Measurements from ENCODE around the gene ZBTB38. TPM values are rescaled to one million over a fixed set of nuclear protein-coding genes. Genes with fewer than 3 reads are reported as not detected.

The ZBTB38 gene
- total RNA-seq, 1 donor from 2014 or later, result 89.6 TPM

GRCh38 chr3:141355242-141355641 is 13.1 kb upstream of the ZBTB38 start:
- DNase-seq (no peak), ATAC-seq (ENCODE audit: poor library complexity) (no peak)
- intact Hi-C loops (cut with DNase I), result no loop called here

GRCh38 chr3:141356046-141356445 is 12.3 kb upstream of the ZBTB38 start:
- DNase-seq, result no peak
- no peak for ATAC-seq (ENCODE audit: poor library complexity)
- intact Hi-C loops (cut with DNase I), result no loop called here

DNA sequence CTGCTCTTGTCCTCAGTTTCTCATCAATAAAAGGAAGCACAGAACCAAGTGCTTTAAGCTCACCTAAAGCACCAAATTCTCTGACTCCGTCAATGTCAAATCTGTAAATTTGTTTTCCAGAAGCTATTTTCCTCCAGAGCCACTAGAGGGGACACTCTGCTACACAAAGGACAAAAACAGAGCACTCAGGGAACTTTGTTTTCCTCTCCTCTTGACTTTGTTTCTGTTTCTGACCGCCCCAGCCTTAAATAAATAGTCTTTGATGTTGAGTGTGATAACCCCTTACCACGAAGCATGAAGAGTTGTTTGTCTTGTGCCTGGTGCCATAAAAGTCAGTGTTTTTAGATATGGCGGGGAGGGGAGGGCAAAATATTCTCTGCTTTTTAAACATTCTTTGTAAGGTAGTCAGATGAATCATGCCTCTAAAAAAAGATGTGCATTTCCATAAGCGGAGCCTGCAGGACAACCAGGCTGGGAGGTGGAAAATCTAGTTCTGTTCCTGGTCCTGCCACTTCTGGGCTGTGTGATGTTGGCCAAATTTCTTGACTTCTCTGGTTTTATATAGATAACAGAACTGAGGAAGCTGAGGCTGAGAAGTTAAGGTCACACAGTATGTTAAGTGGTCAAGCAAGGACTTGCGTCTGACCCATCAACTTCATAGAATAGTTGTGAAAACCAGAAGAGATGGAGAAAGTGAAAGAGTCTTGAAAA is 7.3 kb upstream of the ZBTB38 start:
- ATAC-seq (ENCODE audit: poor library complexity) (peak; percentile 90), DNase-seq (no peak)
- intact Hi-C loops (cut with DNase I), result loop anchor here (10.0 kb wide), 1 partner anchor 46 kb away; no protein-coding TSS in a partner anchor

GRCh38 chr3:141362736-141363135 is 5.6 kb upstream of the ZBTB38 start:
- intact Hi-C loops (cut with DNase I), result loop anchor here (10.0 kb wide), 1 partner anchor 48 kb away; no protein-coding TSS in a partner anchor
- ATAC-seq (ENCODE audit: poor library complexity) (no peak), DNase-seq (no peak)

DNA sequence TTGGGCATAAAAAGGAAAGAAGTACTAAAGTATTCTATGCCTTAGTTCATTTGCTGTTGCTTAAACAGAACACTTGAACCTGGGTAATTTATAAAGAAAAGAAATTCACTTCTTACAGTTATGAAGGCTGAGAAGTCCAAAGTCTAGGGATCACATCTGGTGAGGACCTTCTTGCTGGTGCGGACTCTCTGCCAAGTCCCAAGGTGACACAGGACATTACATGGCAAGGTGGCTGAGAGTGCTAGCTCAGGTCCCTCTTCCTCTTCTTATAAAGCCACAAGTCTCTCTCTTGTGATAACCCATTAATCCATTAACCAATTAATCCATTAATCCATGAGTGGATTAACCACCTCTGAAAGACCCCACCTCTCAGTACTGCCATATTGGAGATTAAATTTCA is 3.1 kb upstream of the ZBTB38 start:
- DNase-seq (no peak), ATAC-seq (ENCODE audit: poor library complexity) (no peak)
- intact Hi-C loops (cut with DNase I), result loop anchor here (5.0 to 10.0 kb wide), 2 partner anchors 42 to 50 kb away; no protein-coding TSS in a partner anchor

- intact Hi-C loops (cut with DNase I), result loop anchor here (5.0 to 10.0 kb wide), 2 partner anchors 41 to 52 kb away; no protein-coding TSS in a partner anchor
- ATAC-seq (ENCODE audit: poor library complexity), result peak; percentile 11
- DNase-seq, result no peak
Measured at GRCh38 chr3:141366285-141367037, 1.8 kb upstream of the ZBTB38 start.

DNA sequence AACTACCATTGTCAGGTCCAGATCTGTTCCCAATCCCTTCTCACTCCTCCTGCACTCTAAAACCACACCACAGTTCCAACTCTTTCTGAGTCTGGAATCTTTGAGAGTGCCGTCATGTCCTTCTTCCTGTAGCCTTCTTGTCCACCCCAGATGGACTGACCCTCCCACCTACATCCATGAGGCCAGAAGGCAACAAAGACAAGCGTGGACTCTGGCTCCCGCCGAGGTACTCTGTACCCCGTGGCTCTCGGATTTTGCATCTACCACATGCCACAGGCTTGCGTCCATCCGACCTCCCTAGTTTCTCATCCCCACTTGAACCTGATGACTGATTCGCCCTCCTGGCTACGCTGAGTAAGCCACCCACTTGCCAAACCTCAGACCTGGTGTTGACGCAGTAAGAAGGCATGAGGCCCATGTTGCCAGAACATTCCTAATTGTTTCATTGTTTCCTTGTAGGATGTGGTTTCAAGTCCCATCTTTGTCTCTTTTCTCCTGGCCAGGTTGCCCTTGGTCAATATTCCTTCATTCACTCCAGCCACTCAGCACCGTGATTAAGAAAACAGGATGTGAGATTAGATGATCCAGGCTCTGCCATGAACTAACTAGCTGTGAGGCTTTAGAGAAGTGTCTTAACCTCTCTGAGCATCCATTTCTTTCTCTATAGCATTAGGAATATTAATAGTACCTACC is 1.1 kb upstream of the ZBTB38 start:
- DNase-seq (no peak), ATAC-seq (ENCODE audit: poor library complexity) (no peak)
- intact Hi-C loops (cut with DNase I), result loop anchor here (5.0 to 10.0 kb wide), 2 partner anchors 40 to 52 kb away; no protein-coding TSS in a partner anchor

GRCh38 chr3:141368925-141369794 is 856 bp downstream of the ZBTB38 start:
- DNase-seq (no peak), ATAC-seq (ENCODE audit: poor library complexity) (no peak)

DNA sequence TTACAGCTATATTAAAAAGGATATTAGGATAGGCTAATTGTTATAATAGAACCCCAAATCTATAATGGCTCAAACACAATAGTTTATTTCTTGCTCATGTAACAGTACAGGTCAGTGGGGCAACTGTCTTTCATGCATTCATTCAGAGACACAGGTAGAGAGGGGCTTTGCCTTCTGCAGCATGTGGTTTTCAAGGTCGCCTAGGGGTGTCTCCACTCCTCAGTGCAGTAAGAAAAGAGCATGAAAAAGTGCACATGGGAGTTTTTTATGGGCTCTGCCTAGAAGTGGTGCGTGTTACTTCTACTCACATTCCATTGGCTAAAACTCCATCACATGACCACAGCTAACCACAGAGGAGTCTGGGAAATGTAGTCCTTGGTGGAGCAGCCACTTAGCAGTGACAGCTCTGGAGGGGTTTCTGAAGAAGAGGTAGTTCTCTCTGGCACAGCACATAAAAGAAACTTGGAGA is 1.8 kb downstream of the ZBTB38 start:
- no peak for DNase-seq
- peak; percentile 74 for ATAC-seq (ENCODE audit: poor library complexity)
- intact Hi-C loops (cut with DNase I), result no loop called here

More at GRCh38 chr3:141368925-141369794, 856 bp downstream of the ZBTB38 start:
- intact Hi-C loops (cut with DNase I), result loop anchor here (5.0 to 10.0 kb wide), 2 partner anchors 38 to 54 kb away; no protein-coding TSS in a partner anchor

- DNase-seq, result no peak
- ATAC-seq (ENCODE audit: poor library complexity), result no peak
- intact Hi-C loops (cut with DNase I), result no loop called here
Measured at GRCh38 chr3:141371882-141372281, 3.6 kb downstream of the ZBTB38 start.

DNA sequence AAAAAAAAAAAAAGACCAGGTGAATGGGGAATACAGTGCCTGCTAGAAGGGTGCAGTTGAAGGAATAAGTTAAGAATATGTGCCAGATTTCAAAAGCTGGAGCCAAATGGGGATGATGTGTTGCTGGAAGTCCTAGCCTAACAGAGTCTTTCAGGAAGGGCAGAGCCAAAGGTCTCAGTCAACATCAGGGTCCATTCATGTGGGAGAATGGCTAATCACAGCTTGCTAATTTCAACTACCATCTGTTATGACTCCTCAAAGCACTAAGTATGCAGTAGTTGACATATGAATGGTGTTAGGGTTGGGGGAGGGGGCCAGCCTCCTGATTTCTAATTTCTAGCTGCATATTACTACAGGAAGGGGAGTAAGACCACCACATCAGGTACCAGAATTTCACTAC is 4.4 kb downstream of the ZBTB38 start:
- ATAC-seq (ENCODE audit: poor library complexity) (no peak), DNase-seq (no peak)
- intact Hi-C loops (cut with DNase I), result no loop called here

DNA sequence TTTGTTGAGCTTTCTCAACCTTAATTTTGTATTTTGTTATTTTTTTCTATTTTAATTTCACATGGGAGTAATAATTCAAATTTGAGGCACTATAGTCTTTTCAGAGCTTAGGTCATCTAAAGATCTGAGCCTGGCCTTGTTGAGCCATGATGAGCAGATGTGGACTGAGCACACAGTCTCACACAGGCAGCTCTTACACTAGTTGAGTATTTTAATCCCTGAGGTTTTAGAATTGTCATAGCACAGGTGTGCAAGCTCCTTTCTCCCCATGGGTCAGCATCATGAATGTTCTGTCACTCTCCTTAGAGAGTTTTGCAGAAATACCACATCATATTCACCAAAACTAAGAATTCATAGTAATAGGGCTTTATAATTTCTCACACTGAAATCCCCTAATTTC is 4.9 kb downstream of the ZBTB38 start:
- DNase-seq (no peak), ATAC-seq (ENCODE audit: poor library complexity) (no peak)
- intact Hi-C loops (cut with DNase I), result no loop called here

- intact Hi-C loops (cut with DNase I), result no loop called here
Measured at GRCh38 chr3:141373768-141374526, 5.6 kb downstream of the ZBTB38 start.

DNA sequence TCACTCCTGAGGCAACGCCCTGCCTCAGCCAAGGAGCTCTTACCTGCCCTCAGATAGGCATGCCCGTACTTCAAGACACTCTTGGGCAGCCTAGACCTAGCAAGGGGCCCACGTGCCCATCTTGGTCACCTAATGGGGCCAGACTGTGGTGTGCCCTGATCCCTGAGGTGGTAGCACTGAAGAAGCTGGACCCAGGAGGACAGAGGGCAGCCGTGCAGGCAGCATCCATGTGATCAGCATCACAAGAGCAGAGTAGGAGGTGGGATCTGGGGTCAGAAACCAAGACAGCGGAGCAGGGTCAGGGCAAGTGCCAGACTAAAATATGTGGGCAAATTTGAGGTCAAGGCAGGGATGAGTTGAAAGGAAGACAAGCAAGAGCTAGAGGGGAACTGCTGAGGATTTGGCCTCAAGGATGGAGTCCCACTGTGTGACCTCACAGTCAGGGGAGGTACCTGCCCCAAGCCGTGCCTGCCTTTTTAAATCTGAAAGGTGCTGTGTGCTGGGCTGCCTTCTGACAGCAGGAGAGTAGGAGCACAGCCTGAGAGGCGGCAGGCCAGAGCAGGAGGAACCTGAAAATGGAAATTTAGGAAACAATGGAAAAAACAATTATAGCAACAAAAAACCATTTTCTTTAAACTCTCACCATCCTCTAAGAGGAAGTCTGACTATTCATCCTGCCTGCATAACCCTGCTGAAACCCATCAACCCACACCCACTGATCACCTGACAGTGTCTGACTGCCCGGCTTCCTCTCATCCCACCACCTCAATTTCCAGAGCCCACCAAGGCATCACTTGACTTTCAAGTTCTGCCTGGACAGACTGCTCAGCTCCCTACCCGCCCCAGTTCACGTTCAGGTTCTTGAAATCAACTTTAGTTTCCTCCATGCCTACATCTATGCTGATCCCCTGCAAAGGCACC is 7.3 kb downstream of the ZBTB38 start:
- intact Hi-C loops (cut with DNase I), result no loop called here
- ATAC-seq (ENCODE audit: poor library complexity) (no peak), DNase-seq (no peak)

More at GRCh38 chr3:141373768-141374526, 5.6 kb downstream of the ZBTB38 start:
- no peak for DNase-seq
- no peak for ATAC-seq (ENCODE audit: poor library complexity)

GRCh38 chr3:141377377-141377776 is 9.1 kb downstream of the ZBTB38 start:
- DNase-seq, result no peak
- no peak for ATAC-seq (ENCODE audit: poor library complexity)
- intact Hi-C loops (cut with DNase I), result no loop called here

- ATAC-seq (ENCODE audit: poor library complexity) (no peak), DNase-seq (no peak)
- intact Hi-C loops (cut with DNase I), result no loop called here
Measured at GRCh38 chr3:141378556-141378955, 10.3 kb downstream of the ZBTB38 start.
